ENCODE results near the gene GRIN2D. TPM values are rescaled to one million over a fixed set of nuclear protein-coding genes. Genes with fewer than 3 reads are reported as not detected.

The GRIN2D gene
- total RNA-seq, 6 experiments from 2014 or later: 2.8 to 4.4 (median 3.1) TPM

- TF ChIP-seq, protein P1, sequence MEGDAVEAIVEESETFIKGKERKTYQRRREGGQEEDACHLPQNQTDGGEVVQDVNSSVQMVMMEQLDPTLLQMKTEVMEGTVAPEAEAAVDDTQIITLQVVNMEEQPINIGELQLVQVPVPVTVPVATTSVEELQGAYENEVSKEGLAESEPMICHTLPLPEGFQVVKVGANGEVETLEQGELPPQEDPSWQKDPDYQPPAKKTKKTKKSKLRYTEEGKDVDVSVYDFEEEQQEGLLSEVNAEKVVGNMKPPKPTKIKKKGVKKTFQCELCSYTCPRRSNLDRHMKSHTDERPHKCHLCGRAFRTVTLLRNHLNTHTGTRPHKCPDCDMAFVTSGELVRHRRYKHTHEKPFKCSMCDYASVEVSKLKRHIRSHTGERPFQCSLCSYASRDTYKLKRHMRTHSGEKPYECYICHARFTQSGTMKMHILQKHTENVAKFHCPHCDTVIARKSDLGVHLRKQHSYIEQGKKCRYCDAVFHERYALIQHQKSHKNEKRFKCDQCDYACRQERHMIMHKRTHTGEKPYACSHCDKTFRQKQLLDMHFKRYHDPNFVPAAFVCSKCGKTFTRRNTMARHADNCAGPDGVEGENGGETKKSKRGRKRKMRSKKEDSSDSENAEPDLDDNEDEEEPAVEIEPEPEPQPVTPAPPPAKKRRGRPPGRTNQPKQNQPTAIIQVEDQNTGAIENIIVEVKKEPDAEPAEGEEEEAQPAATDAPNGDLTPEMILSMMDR (IDR thresholded peaks at IDR 0.05): no peak
- no peaks in the 10 kb centered on the region for H3K27me3 Mint-ChIP-seq (ENCODE audit: insufficient read depth)
- H3K4me1 Mint-ChIP-seq (ENCODE audit: low read depth): peaks cover 11% of the 10 kb centered on the region; the same call in 1 of the 2 replicates
- no peak overlapping the region for H3K4me3 Mint-ChIP-seq
- no peaks in the 10 kb centered on the region for H3K9me3 Mint-ChIP-seq
- no peak for DNase-seq
- no peaks in the 10 kb centered on the region for H3K36me3 Mint-ChIP-seq (ENCODE audit: low read depth)
- H3K27ac Mint-ChIP-seq: no peak overlapping the region
Observed at GRCh38 chr19:48350856-48351255, 42.6 kb upstream of the GRIN2D start.

DNA sequence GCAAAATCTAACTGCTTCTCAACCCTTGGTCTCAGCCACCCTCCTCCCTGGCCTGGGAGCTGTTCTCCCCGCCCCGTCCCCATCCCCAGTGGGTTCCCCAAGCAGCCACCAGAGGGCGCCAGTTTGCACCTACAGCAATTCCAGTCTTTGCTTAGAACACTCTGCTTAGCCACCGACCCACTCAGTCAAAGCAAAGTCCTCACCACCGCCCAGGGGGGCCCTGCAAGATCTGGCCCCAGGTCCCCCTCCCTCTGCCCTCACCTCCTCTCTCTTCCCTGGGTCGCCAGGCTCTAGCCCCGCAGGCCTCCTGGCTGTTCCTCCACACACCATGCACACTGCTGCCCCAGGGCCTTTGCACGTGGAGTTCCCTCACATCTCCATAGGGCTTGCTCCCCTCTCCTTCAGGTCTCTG is 42.1 kb upstream of the GRIN2D start:
- H3K4me1 Mint-ChIP-seq (ENCODE audit: low read depth): peaks cover 11% of the 10 kb centered on the region; the same call in 1 of the 2 replicates
- H3K27ac Mint-ChIP-seq: no peak overlapping the region
- H3K9me3 Mint-ChIP-seq: no peaks in the 10 kb centered on the region
- H3K27me3 Mint-ChIP-seq (ENCODE audit: insufficient read depth): no peaks in the 10 kb centered on the region
- no peak overlapping the region for H3K4me3 Mint-ChIP-seq
- TF ChIP-seq, protein P1 (IDR thresholded peaks at IDR 0.05): peak; percentile 93
- peak; percentile 33 for DNase-seq
- no peaks in the 10 kb centered on the region for H3K36me3 Mint-ChIP-seq (ENCODE audit: low read depth)

DNA sequence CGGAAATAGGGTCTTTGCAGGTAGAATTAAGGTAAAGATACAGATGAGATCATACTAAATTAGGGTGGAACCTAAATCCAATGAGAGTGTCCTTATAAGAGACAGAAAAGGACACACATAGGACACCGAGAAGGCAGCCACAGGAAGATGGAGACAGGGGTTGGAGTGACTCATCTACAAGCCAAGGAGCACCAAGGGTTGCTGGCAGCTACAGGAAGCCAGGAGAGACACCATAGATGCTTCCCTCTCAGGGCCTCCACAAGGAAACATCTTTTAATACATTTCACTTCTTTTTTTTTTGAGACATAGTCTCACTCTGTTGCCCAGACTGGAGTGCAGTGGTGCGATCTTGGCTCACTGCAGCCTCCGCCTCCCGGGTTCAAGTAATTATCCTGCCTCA is 39.8 kb upstream of the GRIN2D start:
- Mint-ChIP-seq H3K27me3 (ENCODE audit: insufficient read depth) (no peaks in the 10 kb centered on the region), H3K9me3 (no peaks in the 10 kb centered on the region), H3K27ac (no peak overlapping the region), H3K4me3 (no peak overlapping the region), H3K36me3 (ENCODE audit: low read depth) (0 out of 2 replicates have a peak, but pooled peaks cover 4% of the 10 kb centered on the region), H3K4me1 (ENCODE audit: low read depth) (peaks cover 12% of the 10 kb centered on the region)
- TF ChIP-seq, protein P1 (IDR thresholded peaks at IDR 0.05): no peak
- no peak for DNase-seq

DNA sequence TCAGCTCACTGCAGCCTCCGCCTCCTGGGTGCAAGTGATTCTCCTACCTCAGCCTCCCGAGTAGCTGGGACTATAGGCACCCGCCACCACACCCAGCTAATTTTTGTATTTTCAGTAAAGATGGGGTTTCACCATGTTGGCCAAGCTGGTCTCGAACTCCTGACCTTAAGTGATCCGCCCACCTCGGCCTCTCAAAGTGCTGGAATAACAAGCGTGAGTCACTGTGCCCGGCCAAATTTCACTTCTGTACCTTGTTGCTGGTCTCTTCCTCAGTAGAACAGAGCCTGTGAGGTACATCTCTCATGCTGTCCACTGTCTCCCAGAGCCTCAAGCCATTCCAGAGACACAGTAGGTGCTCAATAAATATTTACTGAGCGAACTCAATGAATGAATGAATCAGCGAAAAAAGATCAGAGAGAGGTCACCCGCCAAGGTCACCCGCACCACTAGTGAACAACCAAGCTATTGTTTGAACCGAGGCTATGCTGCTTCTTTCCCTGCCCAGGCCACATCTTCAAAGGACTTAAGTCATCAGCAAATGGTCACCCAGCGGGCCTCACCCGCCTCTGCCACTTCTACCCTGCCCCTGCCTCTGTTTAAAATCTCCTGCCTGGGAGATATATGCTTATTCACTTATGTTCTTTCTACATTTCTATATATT is 39.0 kb upstream of the GRIN2D start:
- no peak overlapping the region for H3K4me3 Mint-ChIP-seq
- H3K9me3 Mint-ChIP-seq: no peaks in the 10 kb centered on the region
- H3K4me1 Mint-ChIP-seq (ENCODE audit: low read depth): peaks cover 12% of the 10 kb centered on the region
- H3K36me3 Mint-ChIP-seq (ENCODE audit: low read depth): 0 out of 2 replicates have a peak, but pooled peaks cover 4% of the 10 kb centered on the region
- no peaks in the 10 kb centered on the region for H3K27me3 Mint-ChIP-seq (ENCODE audit: insufficient read depth)
- TF ChIP-seq, protein P1 (IDR thresholded peaks at IDR 0.05): no peak
- no peak for DNase-seq
- H3K27ac Mint-ChIP-seq: no peak overlapping the region

GRCh38 chr19:48355365-48355954 is 38.0 kb upstream of the GRIN2D start:
- H3K4me1 Mint-ChIP-seq (ENCODE audit: low read depth): peaks cover 12% of the 10 kb centered on the region
- no peak for DNase-seq
- TF ChIP-seq, protein P1 (IDR thresholded peaks at IDR 0.05): no peak
- H3K36me3 Mint-ChIP-seq (ENCODE audit: low read depth): 0 out of 2 replicates have a peak, but pooled peaks cover 4% of the 10 kb centered on the region
- H3K9me3 Mint-ChIP-seq: no peaks in the 10 kb centered on the region
- no peaks in the 10 kb centered on the region for H3K27me3 Mint-ChIP-seq (ENCODE audit: insufficient read depth)
- no peak overlapping the region for H3K4me3 Mint-ChIP-seq
- no peak overlapping the region for H3K27ac Mint-ChIP-seq
